Effector memory CD4-positive, alpha-beta T cell (primary cell): ENCODE results near the gene MBD5.
A peak's percentile ranks its signal among the peaks of the same experiment; 100 is the strongest.

Experiments used
- DNase-seq, 3 donors: peaks; one replicate each; pipeline ENCODE4 v3.0.0-alpha.2; 2020
- H3K27ac ChIP-seq: 2 replicates; pipeline ENCODE4 v1.7.0; 2013; ENCODE audit warnings: mild to moderate bottlenecking, low read length, moderate library complexity; ENCODE audit not compliant: insufficient read depth, poor library complexity, severe bottlenecking
- H3K27me3 ChIP-seq: replicated peaks from 2 replicates; pipeline ENCODE4 v1.7.0; 2013; ENCODE audit warnings: mild to moderate bottlenecking, low read length; ENCODE audit not compliant: insufficient read depth, control insufficient read depth, poor library complexity, severe bottlenecking
- H3K36me3 ChIP-seq: 2 replicates; pipeline ENCODE4 v1.7.0; 2013; ENCODE audit warnings: mild to moderate bottlenecking, low read length, moderate library complexity; ENCODE audit not compliant: control insufficient read depth, insufficient read depth
- H3K4me1 ChIP-seq: 2 replicates; pipeline ENCODE4 v1.7.0; 2013; ENCODE audit warnings: low read length, mild to moderate bottlenecking; ENCODE audit not compliant: control insufficient read depth, insufficient read depth, poor library complexity, severe bottlenecking
- H3K4me3 ChIP-seq: 2 replicates; pipeline ENCODE4 v1.7.0; 2013; ENCODE audit warnings: low read length, low read depth, mild to moderate bottlenecking; ENCODE audit not compliant: insufficient read depth, poor library complexity, severe bottlenecking
- H3K9me3 ChIP-seq: 2 replicates; pipeline ENCODE4 v1.7.0; 2013; ENCODE audit warnings: mild to moderate bottlenecking, low read length, moderate library complexity; ENCODE audit not compliant: control insufficient read depth

The MBD5 gene

DNA sequence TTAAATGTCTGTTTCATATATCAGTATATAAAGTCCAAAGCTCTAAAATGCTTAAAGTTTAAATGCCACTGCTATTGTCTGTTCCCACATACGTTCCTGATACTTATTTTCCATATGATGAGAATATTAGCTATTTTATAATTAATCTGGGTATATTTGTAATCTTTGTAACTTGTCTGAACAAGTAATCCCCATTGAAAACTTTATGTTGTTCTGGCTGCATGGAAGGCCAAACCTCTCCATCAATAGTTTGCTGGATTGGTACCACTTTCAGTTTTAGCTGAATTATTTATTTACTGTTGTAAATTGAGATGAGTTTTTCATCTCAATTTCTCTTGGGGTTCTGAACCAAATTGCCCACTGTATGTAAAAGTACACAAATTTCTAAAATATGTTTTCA lies 1.5 kb downstream of the MBD5 start:
- DNase-seq, result no peak
- no peaks in the 10 kb centered on the region for H3K27me3 ChIP-seq
- H3K36me3 ChIP-seq, result no peaks in the 10 kb centered on the region
- H3K4me1 ChIP-seq, result peaks cover 6% of the 10 kb centered on the region
- H3K27ac ChIP-seq, result peak overlapping the region; percentile 92
- H3K4me3 ChIP-seq, result peak overlapping the region; percentile 84
- H3K9me3 ChIP-seq, result no peaks in the 10 kb centered on the region

DNA sequence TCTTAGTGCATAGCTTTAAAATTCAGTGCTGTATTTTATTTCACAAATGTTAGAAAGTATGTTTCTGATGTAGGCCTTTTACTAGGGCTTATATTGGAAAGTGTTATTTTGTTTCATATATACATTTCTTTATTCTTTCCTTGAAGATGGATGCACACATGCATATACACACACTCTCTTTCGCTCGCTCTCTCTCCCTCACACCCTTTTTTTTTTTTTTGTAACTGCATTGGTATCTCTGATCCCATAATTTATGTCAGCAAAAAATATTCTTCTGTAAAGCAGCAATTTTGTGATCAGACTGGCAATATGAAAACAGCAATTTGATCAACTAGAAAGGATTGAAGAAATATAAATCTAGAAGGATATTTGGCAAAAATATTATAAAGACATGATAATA lies 2.0 kb downstream of the MBD5 start:
- Histone ChIP-seq H3K36me3 (no peaks in the 10 kb centered on the region), H3K27me3 (no peaks in the 10 kb centered on the region), H3K27ac (no peak overlapping the region)

DNA sequence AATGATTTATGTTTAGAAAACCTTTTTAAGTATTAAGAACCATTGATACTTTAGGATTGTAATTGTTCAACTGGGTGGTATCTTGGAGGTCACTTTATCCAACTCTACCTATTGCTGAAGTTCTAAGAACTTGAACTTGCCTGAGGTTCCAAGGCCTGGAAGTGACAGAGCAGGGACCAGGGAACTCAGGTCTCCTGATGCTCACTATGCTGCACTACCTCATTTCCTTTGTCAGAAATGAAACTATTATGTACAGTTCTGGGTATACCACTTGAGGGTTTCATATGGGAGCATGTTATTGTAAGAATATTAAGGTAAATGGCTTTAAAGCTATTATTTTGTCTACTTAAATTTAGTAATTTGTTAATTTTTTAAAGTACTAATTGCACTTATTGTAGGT lies 3.0 kb downstream of the MBD5 start:
- peak overlapping the region; percentile 6 for H3K27ac ChIP-seq
- DNase-seq, result no peak
- no peaks in the 10 kb centered on the region for H3K9me3 ChIP-seq
- H3K4me1 ChIP-seq, result peaks cover 6% of the 10 kb centered on the region
- no peaks in the 10 kb centered on the region for H3K36me3 ChIP-seq
- no peaks in the 10 kb centered on the region for H3K27me3 ChIP-seq
- H3K4me3 ChIP-seq, result no peak overlapping the region

More for the DNA sequence above, 2.0 kb downstream of the MBD5 start:
- no peaks in the 10 kb centered on the region for H3K9me3 ChIP-seq
- no peak for DNase-seq
- peaks cover 6% of the 10 kb centered on the region for H3K4me1 ChIP-seq
- H3K4me3 ChIP-seq, result no peak overlapping the region

DNA sequence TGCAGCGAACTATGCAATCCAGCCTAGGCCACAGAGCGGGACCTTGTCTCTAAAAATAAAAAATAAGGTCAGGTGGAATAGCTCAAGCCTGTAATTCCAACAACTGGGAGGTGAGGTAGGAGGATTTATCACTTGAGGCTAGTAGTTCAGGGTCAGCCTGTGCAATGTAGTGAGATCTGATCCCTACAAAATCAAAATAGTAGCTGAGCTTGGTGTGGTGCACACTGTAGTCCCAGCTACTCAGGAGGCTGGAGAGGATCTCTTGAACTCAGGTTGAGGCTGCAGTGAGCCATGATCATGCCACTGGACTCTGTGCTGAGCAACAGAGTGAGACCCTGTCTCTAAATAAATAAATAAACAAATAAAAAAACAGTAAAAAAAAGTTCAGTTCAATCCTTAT lies 5.7 kb downstream of the MBD5 start:
- Histone ChIP-seq H3K27me3 (no peaks in the 10 kb centered on the region), H3K4me1 (peaks cover 6% of the 10 kb centered on the region), H3K4me3 (no peak overlapping the region), H3K9me3 (no peaks in the 10 kb centered on the region), H3K27ac (no peak overlapping the region), H3K36me3 (no peaks in the 10 kb centered on the region)
- no peak for DNase-seq

DNA sequence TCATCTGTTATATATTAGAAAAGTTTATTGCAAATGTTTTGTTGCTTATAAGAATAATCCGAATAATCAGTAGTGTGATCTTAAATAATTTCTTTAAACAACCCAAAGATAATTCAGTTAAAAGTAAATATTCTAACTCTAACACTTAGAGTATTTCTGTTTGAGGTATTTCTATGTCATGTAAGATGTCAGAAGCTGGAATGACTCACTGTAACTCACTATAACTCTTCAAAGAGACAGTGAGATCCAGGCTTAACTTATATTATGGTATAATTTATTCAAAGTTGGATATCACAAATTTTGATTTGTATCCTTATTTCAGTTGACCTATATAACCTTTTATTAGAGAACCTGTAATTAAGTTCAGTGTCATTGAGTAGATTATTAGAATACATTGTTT lies 6.9 kb downstream of the MBD5 start:
- Histone ChIP-seq H3K4me1 (no peaks in the 10 kb centered on the region), H3K9me3 (no peaks in the 10 kb centered on the region), H3K27ac (no peak overlapping the region), H3K36me3 (no peaks in the 10 kb centered on the region), H3K4me3 (no peak overlapping the region), H3K27me3 (no peaks in the 10 kb centered on the region)
- no peak for DNase-seq

DNA sequence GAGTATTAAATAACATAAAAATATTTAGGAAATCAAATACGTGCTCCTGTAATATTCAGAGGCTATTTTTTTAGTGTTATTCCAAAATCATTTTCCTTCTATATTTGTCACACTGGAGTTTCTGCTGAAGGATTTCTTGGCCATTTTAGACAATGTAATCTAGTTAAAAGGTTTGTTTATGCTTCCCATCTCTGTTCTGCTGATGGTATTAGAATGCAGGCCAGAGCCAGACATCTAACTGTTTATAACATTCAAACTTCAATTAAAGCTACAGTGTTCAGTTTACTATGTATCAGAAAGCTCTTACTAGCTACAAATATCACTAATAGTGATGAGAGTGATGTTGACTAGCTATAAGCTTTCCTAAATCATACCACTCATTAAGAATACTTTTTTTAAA lies 7.9 kb downstream of the MBD5 start:
- H3K36me3 ChIP-seq, result no peaks in the 10 kb centered on the region
- no peak overlapping the region for H3K27ac ChIP-seq
- no peaks in the 10 kb centered on the region for H3K4me1 ChIP-seq
- H3K9me3 ChIP-seq, result no peaks in the 10 kb centered on the region
- H3K4me3 ChIP-seq, result no peak overlapping the region
- H3K27me3 ChIP-seq, result no peaks in the 10 kb centered on the region
- DNase-seq, result no peak

DNA sequence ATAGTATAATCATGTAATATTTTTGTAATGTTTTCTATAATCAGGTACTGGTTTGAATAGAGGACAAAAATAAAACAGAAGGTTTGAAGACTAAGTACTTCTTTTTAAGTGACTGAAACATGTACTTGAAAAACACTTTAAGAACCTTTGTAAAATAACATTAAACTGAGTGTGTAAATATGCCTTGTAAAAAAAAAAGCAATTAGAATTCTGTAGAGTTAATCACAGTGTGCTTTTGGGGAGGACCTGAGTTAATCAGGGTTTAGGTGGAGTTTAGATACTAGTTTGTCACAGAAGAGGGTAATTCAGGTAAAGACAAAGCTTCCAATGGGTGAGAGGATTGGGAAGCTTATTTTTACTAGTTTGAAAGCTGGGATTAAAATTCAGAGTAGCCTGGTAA lies 10.3 kb downstream of the MBD5 start:
- Histone ChIP-seq H3K4me3 (no peak overlapping the region), H3K27ac (no peak overlapping the region)
- DNase-seq, result no peak

DNA sequence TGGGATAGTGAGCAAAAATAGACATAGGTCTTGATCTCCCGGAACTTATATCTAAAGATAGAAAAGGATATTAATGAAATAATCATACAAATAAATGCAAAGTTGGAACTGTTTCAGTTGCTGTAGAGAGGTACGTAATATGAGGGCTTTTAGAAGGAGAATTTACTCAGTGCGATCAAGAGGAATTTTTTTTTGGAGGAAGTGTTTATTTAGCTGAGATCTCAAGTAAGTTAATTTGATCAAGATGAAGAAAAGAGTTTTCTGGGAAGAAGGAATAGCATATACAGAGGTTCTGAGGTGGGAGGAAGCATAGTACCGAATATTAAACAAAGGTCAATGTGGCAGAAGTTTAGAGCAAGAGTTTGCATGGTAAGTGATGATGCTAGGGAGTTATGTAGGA lies 11.3 kb downstream of the MBD5 start:
- Histone ChIP-seq H3K36me3 (no peaks in the 10 kb centered on the region), H3K4me3 (no peak overlapping the region), H3K27ac (no peak overlapping the region), H3K4me1 (no peaks in the 10 kb centered on the region), H3K9me3 (no peaks in the 10 kb centered on the region), H3K27me3 (no peaks in the 10 kb centered on the region)
- no peak for DNase-seq

More for the DNA sequence above, 10.3 kb downstream of the MBD5 start:
- H3K36me3 ChIP-seq, result no peaks in the 10 kb centered on the region
- no peaks in the 10 kb centered on the region for H3K27me3 ChIP-seq
- H3K4me1 ChIP-seq, result no peaks in the 10 kb centered on the region
- no peaks in the 10 kb centered on the region for H3K9me3 ChIP-seq

DNA sequence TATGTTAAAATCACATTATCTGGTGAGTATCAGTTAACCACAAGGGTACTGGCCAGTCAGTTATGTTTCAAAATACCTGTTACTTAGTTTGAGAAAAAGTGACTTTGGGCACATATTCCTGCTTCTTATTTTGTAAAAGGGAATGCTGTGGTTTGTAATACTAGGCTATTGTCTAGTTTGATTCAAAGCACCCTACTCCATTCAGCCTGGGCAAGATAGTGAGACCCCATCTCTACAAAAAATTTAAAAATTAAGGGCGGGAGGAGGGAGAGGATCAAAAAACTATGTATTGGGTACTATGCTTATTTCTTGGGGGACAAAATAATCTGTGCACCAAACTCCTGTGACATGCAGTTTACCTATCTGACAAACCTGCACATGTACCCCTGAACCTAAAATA lies 18.9 kb downstream of the MBD5 start:
- Histone ChIP-seq H3K36me3 (no peaks in the 10 kb centered on the region), H3K27me3 (no peaks in the 10 kb centered on the region), H3K4me3 (no peak overlapping the region), H3K27ac (no peak overlapping the region), H3K9me3 (no peaks in the 10 kb centered on the region), H3K4me1 (no peaks in the 10 kb centered on the region)
- no peak for DNase-seq

DNA sequence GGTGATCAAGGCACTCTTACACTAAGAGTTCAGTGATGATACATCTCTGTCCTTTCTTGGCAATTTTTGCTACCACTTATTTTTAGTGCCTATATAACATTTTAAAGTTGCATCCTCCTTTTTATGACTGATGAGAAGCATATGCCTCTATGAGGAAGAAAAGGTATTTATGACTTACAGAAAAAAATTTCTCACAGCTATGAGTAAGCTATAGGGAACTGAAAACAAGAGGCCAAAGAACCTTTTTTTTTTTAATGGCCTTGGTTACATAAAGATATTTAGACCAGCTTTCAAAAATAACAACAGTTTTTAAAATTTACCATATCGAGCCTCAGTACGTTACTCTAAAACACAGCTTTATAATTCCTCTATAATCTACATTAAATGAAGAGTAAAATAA lies 21.3 kb downstream of the MBD5 start:
- no peaks in the 10 kb centered on the region for H3K9me3 ChIP-seq
- no peaks in the 10 kb centered on the region for H3K4me1 ChIP-seq
- no peaks in the 10 kb centered on the region for H3K27me3 ChIP-seq
- H3K36me3 ChIP-seq, result no peaks in the 10 kb centered on the region
- H3K27ac ChIP-seq, result no peak overlapping the region
- no peak overlapping the region for H3K4me3 ChIP-seq
- DNase-seq, result no peak

DNA sequence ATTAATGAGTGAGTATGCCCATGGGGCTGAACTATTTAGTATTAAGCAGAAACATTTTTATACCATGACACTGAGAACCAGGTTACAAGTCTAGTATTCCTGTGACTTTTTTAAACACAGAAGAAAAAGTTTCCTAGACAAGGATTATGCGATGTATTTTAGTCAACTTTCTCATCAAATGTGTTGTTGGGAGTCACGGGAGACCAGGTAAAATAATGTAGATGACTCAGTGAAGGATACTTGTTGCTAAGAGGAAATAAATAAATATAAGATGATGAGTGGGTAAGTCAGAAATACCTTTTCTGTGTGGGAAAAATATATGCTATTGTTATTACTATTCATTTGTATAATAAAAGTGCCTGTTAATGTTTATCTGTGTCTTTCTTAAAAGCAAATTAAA lies 23.4 kb downstream of the MBD5 start:
- Histone ChIP-seq H3K36me3 (no peaks in the 10 kb centered on the region), H3K27ac (no peak overlapping the region), H3K9me3 (no peaks in the 10 kb centered on the region), H3K27me3 (no peaks in the 10 kb centered on the region), H3K4me1 (no peaks in the 10 kb centered on the region), H3K4me3 (no peak overlapping the region)
- no peak for DNase-seq
